Inflammatory macrophage (primary cell): ENCODE measurements around the gene NKAPD1.
"Not testable (repeated sequence)": the region's sequence is repeated elsewhere in the genome, so short reads cannot be mapped to it uniquely, and the experiment has no call there.

Source experiments
- DNase-seq, 2 donors: peaks; one replicate each; pipeline ENCODE4 v3.0.0-alpha.2; 2020 to 2022
- total RNA-seq, 18 experiments: gene quantifications; one replicate each; lab custom pipeline; 2026; ENCODE audit warnings: mixed read lengths in 6 of 18, inconsistent platforms in 2 of 18; lab: John Stamatoyannopoulos, UW

NKAPD1 gene, protein sequence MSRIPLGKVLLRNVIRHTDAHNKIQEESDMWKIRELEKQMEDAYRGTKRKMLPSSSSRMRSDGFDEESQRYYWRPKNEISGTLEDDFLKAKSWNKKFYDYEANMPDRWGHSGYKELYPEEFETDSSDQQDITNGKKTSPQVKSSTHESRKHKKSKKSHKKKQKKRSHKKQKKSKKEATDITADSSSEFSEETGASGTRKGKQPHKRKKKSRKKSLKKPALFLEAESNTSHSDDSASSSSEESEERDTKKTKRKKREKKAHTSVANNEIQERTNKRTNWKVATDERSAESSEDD
- 16.7 to 37.7 (median 30.1) reads per million in 18 experiments for total RNA-seq

- peak; percentile 89 to 91 for DNase-seq
These were observed at the start of gene NKAPD1, which contains the start of gene PIH1D2 for GRCh38 chr11:112073941-112074811. TSS of gene NKAPD1 (plus strand) at chr11:112074299. CDS start at chr11:112075575, 1,276 bp downstream. TSS of gene PIH1D2 (minus strand) at chr11:112074017. CDS start at chr11:112073174, 843 bp downstream.

GRCh38 chr11:112024773-112025678 is 49.1 kb upstream of the NKAPD1 start, which contains the start of gene DLAT:
TSS of gene DLAT (plus strand) at chr11:112025408. CDS start at chr11:112025473, 65 bp downstream.
- DNase-seq = peak; percentile 88 to 92

GRCh38 chr11:112025707-112026106 is 48.4 kb upstream of the NKAPD1 start:
- DNase-seq = peak in 1 of 2 donors; percentile 21

DNA sequence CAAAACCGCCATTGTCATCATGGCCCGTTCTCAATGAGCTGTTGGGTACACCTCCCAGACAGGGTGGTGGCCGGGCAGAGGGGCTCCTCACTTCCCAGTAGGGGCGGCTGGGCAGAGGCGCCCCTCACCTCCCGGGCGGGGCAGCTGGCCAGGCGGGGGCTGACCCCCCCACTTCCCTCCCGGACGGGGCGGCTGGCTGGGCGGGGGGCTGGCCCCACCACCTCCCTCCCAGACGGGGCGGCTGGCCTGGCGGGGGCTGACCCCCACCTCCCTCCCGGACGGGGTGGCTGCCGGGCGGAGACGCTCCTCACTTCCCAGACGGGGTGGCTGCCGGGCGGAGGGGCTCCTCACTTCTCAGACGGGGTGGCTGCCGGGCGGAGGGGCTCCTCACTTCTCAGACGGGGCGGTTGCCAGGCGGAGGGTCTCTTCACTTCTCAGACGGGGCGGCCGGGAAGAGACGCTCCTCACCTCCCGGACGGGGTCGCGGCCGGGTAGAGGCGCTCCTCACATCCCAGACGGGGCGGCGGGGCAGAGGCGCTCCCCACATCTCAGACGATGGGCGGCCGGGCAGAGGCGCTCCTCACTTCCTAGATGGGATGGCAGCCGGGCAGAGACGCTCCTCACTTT is 47.2 kb upstream of the NKAPD1 start:
- DNase-seq = not testable (repeated sequence)

DNA sequence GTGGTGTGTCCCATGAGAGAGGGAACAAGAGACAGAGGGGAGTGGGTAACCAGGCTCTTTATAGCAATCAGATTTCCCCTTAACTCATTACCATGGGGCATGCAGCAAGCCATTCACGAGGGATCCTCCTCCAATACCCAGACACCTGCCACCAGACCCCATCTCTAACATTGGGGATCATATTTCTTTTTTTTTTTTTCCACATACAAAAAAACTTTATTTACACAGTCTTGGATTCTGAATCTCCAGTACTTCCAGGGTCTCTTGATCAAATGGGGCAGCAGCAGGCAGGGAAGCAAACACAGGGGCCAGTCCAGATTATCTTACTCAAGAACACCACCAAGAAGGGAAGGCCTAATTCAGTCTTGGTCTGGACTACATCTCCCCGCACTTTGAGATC is 44.6 kb upstream of the NKAPD1 start:
- no peak for DNase-seq

DNA sequence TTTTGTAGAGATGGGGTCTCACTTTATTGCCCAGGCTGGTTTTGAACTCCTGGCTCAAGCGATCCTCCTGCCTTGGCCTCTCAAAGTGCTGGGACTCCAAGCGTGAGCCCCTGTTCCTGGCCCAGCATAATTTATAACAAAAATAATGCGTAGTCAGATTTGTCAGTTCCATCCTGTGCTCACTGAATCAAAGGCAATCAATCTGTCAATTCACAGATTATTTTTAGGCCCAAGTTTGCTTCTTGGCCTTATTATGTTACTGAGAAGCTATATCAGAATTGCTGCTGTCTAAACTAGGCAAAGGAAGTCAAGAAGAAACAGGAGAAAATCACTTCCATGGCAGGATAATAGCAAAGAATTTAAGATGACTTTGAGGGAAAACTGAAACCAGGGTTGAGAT is 40.2 kb upstream of the NKAPD1 start:
- DNase-seq = no peak

- no peak for DNase-seq
These were observed 36.6 kb upstream of the NKAPD1 start for GRCh38 chr11:112037527-112037926.

DNA sequence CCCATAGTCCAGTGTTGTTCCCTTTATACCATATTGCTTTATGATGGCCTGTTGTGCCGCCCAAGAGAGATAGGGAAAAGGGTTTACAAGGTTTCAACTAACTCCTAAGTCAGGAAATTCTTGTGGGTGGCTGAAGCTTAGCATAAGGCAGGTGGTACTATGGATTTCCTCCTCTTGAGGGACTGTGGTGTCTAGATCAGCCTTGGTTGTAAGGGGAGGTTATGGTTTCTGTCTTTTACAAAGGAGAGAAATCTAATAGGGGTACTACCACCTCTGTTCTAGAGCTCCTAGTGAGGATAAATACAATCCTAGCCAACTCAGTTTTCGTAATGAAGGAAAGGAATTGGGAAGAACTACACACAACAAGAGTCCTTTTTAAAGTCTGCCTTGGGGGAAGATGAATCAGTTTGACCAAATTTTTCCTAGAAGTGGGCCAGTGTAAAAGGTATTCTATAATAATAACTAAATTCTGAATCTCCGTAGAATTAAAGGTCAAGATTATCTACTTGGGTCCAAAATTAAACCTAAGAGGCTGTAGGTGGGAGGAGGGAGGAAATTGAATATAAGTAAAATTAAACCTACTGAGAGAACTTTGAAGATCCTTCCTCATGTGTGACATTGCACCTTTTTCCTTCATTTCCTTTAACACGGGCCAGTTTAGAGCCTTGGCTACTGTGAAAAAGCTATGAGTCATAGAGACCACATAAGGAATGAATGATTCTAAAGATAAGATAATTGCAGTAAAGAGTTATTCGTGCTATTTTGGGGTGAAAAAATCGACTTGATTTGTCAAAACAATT is 31.7 kb upstream of the NKAPD1 start:
- no peak for DNase-seq

GRCh38 chr11:112042961-112043304 is 31.2 kb upstream of the NKAPD1 start:
- no peak for DNase-seq

GRCh38 chr11:112044961-112045360 is 29.1 kb upstream of the NKAPD1 start:
- no peak for DNase-seq

DNA sequence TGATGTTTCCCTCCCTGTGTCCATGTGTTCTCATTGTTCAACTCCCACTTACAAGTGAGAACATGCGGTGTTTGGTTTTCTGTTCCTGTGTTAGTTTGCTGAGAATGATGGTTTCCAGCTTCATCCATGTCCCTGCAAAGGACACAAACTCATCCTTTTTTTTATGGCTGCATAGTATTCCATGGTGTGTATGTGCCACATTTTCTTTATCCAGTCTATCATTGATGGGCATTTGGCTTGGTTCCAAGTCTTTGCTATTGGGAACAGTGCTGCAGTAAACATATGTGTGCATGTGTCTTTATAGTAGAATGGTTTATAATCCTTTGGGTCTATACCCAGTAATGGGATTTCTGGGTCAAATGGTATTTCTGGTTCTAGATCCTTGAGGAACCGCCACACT is 27.5 kb upstream of the NKAPD1 start:
- not testable (repeated sequence) for DNase-seq

- DNase-seq = not testable (repeated sequence)
These were observed 25.8 kb upstream of the NKAPD1 start for GRCh38 chr11:112048256-112048655.

GRCh38 chr11:112049777-112050176 is 24.3 kb upstream of the NKAPD1 start:
- DNase-seq = no peak

- no peak for DNase-seq
These were observed 23.4 kb upstream of the NKAPD1 start for GRCh38 chr11:112050721-112051120.

DNA sequence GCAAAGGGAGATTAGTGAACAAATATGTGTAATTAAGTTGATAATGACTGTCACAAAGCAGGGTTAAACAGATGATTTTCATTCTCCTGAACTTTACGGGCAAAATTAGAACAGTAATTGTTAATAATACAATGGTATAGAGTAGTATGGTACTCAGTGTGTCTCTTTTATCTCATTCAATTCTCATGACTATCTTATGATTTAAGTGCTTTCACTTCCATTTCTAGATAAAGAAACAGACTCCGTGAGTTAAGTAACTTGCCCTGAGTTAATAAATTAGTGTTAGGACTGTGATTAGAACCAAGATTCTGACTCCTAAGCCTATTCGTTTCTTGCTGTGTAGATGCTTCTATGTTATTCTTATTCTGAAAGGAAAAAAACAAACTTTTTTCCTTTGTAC is 22.3 kb upstream of the NKAPD1 start:
- no peak for DNase-seq

DNA sequence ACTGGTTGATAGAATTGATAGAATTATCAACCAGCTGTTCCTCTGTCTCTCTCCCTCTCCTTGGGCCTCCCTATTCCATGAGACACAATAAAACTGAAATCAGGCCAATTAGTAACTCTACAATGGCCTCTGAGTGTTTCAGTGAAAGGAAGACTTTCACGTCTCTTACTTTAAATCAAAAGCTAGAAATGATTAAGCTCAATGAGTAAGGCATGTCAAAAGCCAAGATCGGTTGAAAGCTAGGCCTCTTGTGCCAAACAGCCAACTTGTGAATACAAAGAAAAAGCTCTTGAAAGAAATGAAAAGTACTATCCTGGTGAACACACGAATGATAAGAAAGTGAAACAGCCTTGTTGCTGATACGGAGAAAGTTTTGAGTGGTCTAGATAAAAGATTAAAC is 16.9 kb upstream of the NKAPD1 start:
- no peak for DNase-seq

- DNase-seq = no peak
These were observed 16.0 kb upstream of the NKAPD1 start for GRCh38 chr11:112058103-112058502.

DNA sequence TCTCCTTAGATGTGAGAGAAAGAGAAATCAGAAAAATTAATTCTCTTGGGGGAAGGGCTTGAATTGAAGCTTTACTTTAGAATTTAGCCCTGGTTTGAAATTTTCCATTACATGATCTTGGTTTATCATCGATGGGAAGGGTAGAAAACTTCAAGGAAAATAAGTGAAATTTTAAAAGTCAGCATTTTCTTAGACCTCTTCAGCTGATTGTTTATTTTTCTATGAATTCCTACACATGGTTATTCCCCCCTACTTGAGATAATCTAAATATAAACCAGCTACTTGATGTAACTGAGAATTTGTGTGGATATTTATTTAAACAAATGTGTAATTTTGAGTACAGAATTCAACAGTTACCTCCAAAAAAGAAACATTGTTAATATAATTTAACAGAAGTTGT is 11.2 kb upstream of the NKAPD1 start:
- DNase-seq = no peak

DNA sequence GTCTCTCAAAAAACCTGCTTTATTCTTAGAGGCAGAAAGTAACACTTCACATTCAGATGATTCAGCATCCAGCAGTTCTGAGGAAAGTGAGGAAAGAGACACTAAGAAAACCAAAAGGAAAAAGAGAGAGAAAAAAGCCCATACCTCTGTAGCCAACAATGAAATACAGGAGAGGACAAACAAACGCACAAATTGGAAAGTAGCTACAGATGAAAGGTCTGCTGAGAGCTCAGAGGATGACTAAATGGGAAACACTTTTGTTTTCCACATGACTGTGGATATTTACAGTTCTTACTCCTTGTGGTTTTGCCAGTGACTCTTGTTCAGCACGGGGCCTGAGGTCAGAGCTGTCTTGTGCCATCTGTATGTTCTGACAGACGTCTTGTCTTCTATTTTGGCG is 8.6 kb downstream of the NKAPD1 start:
- DNase-seq = peak; percentile 46 to 77

DNA sequence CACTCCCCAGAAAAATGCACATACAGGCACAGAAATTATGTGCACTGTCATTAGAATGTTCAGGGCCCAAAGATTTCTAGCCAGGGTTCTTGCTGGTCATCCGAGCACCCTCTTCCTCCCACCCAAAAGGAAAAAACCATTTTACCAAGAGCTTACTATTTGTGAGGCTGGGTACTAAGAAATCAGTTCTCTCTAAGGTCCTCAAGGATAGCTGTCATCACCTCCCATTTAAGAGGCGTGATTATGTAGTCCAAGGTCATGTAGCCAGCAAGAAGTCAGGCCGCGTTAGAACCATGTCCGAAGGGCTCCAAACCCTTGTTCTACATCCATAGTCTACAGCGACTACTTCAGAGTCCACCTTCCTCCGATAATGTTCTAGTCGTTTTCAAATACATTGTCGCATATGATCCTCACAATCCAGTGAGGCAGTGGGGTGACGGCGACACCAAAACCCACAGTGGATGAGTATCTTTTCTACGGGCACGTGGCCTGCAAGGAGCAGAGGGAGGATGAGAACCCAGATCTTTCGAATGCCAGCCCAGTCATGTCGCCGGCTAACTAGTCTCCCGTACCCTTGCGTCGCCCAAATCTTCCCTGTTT is 11.8 kb downstream of the NKAPD1 start:
- DNase-seq = peak; percentile 18 to 48
